HCT116 (cell line): Measurements from ENCODE around the gene ARHGAP8. TPM values are rescaled to one million over a fixed set of nuclear protein-coding genes. Genes with fewer than 3 reads are reported as not detected.

ENCODE experiments used
- ATAC-seq: fragments of 200-7000 bp; cut with Tn5 transposase; 2 replicates; pipeline ENCODE4 v1.9.1; 2020; ENCODE audit warnings: mild to moderate bottlenecking, moderate library complexity
- BruUV-seq: library from RNA; stranded (reverse); fragments of 400-500 nt; replicated peaks from 2 replicates; lab custom pipeline; 2021; lab: Mats Ljungman, UMichigan
- CTCF ChIA-PET: fragments of 300-600 bp; sonication (Branson Sonifier 250); formaldehyde crosslinking; loops from one replicate; lab custom pipeline; 2021; ENCODE audit warnings: antibody characterized with exemption; lab: Charles Lee
- POLR2A ChIA-PET: fragments of 300-600, 350-600 bp; sonication (Branson Sonifier 250); formaldehyde crosslinking; loops from one replicate; lab custom pipeline; 2021; ENCODE audit warnings: antibody characterized with exemption; lab: Charles Lee
- RAD21 ChIA-PET, 2 experiments: fragments of 300-600 bp; sonication (Branson Sonifier 250); formaldehyde crosslinking; loops; one replicate each; lab custom pipeline; 2023; ENCODE audit warnings: low total read pairs in 2 of 2; ENCODE audit not compliant: uncharacterized antibody in 2 of 2, unreplicated experiment in 2 of 2, low non-redundant PET in 1 of 2; lab: Charles Lee
- DNase-seq: peaks from one replicate; pipeline ENCODE4 v3.0.0-alpha.2; 2010; ENCODE audit warnings: low read depth, low spot score
- H2AFZ ChIP-seq: fragments of 200-600 bp; shearing (Covaris generic), sonication (generic); 2 replicates; pipeline ENCODE4 v1.6.1; 2017; ENCODE audit warnings: low read depth, mixed run types, mixed read lengths, antibody characterized with exemption, low read length; ENCODE audit not compliant: poor library complexity, severe bottlenecking
- H3K27ac ChIP-seq: 2 replicates; pipeline ENCODE4 v1.5.1; 2012; ENCODE audit warnings: low read depth, low read length
- H3K27me3 ChIP-seq: fragments of 200-600 bp; sonication (generic); 2 replicates; pipeline ENCODE4 v1.6.1; 2016; ENCODE audit warnings: mixed run types, low read length, mixed read lengths; ENCODE audit not compliant: insufficient read depth
- H3K36me3 ChIP-seq, 2 experiments: fragments of 200-500 bp in 1 of 2; fragments of 200-600 bp in 1 of 2; sonication (Bioruptor generic) in 1 of 2; sonication (generic) in 1 of 2; 2 replicates each; pipeline versions ENCODE4 v1.5.1 to v1.6.1; 2014 to 2016; ENCODE audit warnings: low read length in 2 of 2, inconsistent platforms in 1 of 2, mixed read lengths in 1 of 2, mixed run types in 1 of 2; ENCODE audit not compliant: insufficient read depth in 2 of 2, control insufficient read depth in 1 of 2
- H3K4me1 ChIP-seq, 2 experiments: fragments of 200-600 bp in 1 of 2; sonication (generic) in 1 of 2; 2 replicates each; pipeline versions ENCODE4 v1.5.1 to v1.6.1; 2012 to 2017; ENCODE audit warnings: low read length in 2 of 2, inconsistent platforms in 1 of 2, mild to moderate bottlenecking in 1 of 2, mixed read lengths in 1 of 2, mixed run types in 1 of 2, moderate library complexity in 1 of 2; ENCODE audit not compliant: insufficient read depth in 2 of 2, control insufficient read depth in 1 of 2
- H3K4me2 ChIP-seq: fragments of 200-600 bp; sonication (generic); 2 replicates; pipeline ENCODE4 v1.6.1; 2017; ENCODE audit warnings: mixed run types, low read length, mixed read lengths
- H3K4me3 ChIP-seq, 2 experiments: fragments of 200-600 bp in 1 of 2; sonication (generic) in 1 of 2; replicated peaks in 1 of 2; 2 replicates each; pipeline ENCODE4 v1.5.1; 2011 to 2016; ENCODE audit warnings: low read length in 2 of 2, control low read depth in 1 of 2, low read depth in 1 of 2, mild to moderate bottlenecking in 1 of 2, mixed read lengths in 1 of 2, mixed run types in 1 of 2
- H3K79me2 ChIP-seq: fragments of 200-600 bp; sonication (generic); 2 replicates; pipeline ENCODE4 v1.6.1; 2017; ENCODE audit warnings: mild to moderate bottlenecking, mixed run types, low read length, moderate library complexity, mixed read lengths; ENCODE audit not compliant: insufficient read depth
- H3K9ac ChIP-seq: fragments of 200-600 bp; sonication (generic); 2 replicates; pipeline ENCODE4 v1.6.1; 2016; ENCODE audit warnings: low read length, mixed read lengths
- H3K9me2 ChIP-seq: fragments of 200-600 bp; sonication (generic), shearing (Covaris generic); 2 replicates; pipeline ENCODE4 v1.6.1; 2017; ENCODE audit warnings: mixed run types, mild to moderate bottlenecking, moderate library complexity; ENCODE audit not compliant: insufficient read depth
- H3K9me3 ChIP-seq, 2 experiments: fragments of 200-500 bp in 1 of 2; fragments of 200-600 bp in 1 of 2; sonication (Bioruptor generic) in 1 of 2; sonication (generic) in 1 of 2; 2 replicates each; pipeline ENCODE4 v1.6.1; 2014 to 2017; ENCODE audit warnings: low read length in 2 of 2, mixed read lengths in 2 of 2, inconsistent platforms in 1 of 2, low read depth in 1 of 2, mild to moderate bottlenecking in 1 of 2, mixed run types in 1 of 2, moderate library complexity in 1 of 2; ENCODE audit not compliant: control insufficient read depth in 1 of 2, insufficient read depth in 1 of 2
- H4K20me1 ChIP-seq: fragments of 200-600 bp; sonication (generic), shearing (Covaris generic); 2 replicates; pipeline ENCODE4 v1.6.1; 2017; ENCODE audit warnings: mixed run types, mild to moderate bottlenecking, moderate library complexity; ENCODE audit not compliant: insufficient read depth
- ATF3 ChIP-seq: IDR thresholded peaks from 2 replicates; pipeline ENCODE4 v1.6.1; 2012
- CBX3 ChIP-seq: IDR thresholded peaks from 2 replicates; pipeline ENCODE4 v1.6.1; 2012; ENCODE audit warnings: low read depth
- CEBPB ChIP-seq: IDR thresholded peaks from 2 replicates; pipeline ENCODE4 v1.6.1; 2012; ENCODE audit warnings: low read depth
- CTCF ChIP-seq, 3 experiments: fragments of 200-600 bp in 1 of 3; sonication (generic) in 1 of 3; IDR thresholded peaks in 2 of 3; conservative IDR thresholded peaks in 1 of 3; 2 replicates each; pipeline ENCODE4 v1.5.1; 2012 to 2017; ENCODE audit warnings: low read depth in 2 of 3, low read length in 2 of 3, antibody characterized with exemption in 1 of 3, borderline replicate concordance in 1 of 3, control low read depth in 1 of 3, mild to moderate bottlenecking in 1 of 3, mixed read lengths in 1 of 3, mixed run types in 1 of 3, moderate library complexity in 1 of 3; ENCODE audit not compliant: insufficient read depth in 1 of 3
- EGR1 ChIP-seq: IDR thresholded peaks from 2 replicates; pipeline ENCODE4 v1.6.1; 2012; ENCODE audit warnings: low read depth
- ELF1 ChIP-seq: IDR thresholded peaks from 2 replicates; pipeline ENCODE4 v1.6.1; 2012; ENCODE audit warnings: low read depth, borderline replicate concordance
- EZH2phosphoT487 ChIP-seq: fragments of 200-600 bp; IDR thresholded peaks from 2 replicates; pipeline ENCODE4 v1.6.1; 2018; ENCODE audit warnings: antibody characterized with exemption, borderline replicate concordance
- FOSL1 ChIP-seq: IDR thresholded peaks from 2 replicates; pipeline ENCODE4 v1.6.1; 2012; ENCODE audit warnings: low read depth
- JUND ChIP-seq: IDR thresholded peaks from 2 replicates; pipeline ENCODE4 v1.6.1; 2012
- MAX ChIP-seq: IDR thresholded peaks from 2 replicates; pipeline ENCODE4 v1.6.1; 2012
- POLR2AphosphoS5 ChIP-seq: IDR thresholded peaks from 2 replicates; pipeline ENCODE4 v1.6.1; 2011; ENCODE audit warnings: mild to moderate bottlenecking, low read depth, low read length, moderate library complexity
- REST ChIP-seq: IDR thresholded peaks from 2 replicates; pipeline ENCODE4 v1.6.1; 2012; ENCODE audit warnings: low read depth
- SIN3A ChIP-seq: IDR thresholded peaks from 2 replicates; pipeline ENCODE4 v1.6.1; 2012; ENCODE audit warnings: low read depth
- SRF ChIP-seq: IDR thresholded peaks from 2 replicates; pipeline ENCODE4 v1.6.1; 2012; ENCODE audit warnings: low read depth
- TCF7L2 ChIP-seq: IDR thresholded peaks from 2 replicates; pipeline ENCODE4 v1.7.0; 2011; ENCODE audit warnings: borderline replicate concordance, inconsistent platforms; ENCODE audit not compliant: insufficient read depth, insufficient read length; ENCODE audit errors: extremely low read depth
- YY1 ChIP-seq: IDR thresholded peaks from 2 replicates; pipeline ENCODE4 v1.6.1; 2011; ENCODE audit warnings: low read length, low read depth, moderate library complexity, mild to moderate bottlenecking; ENCODE audit not compliant: insufficient replicate concordance; ENCODE audit errors: extremely low read depth
- ZFX ChIP-seq: fragments of 450-650 bp; IDR thresholded peaks from 2 replicates; pipeline ENCODE4 v1.6.1; 2017
- ZNF274 ChIP-seq: fragments of 200-500 bp; sonication (Bioruptor generic); IDR thresholded peaks from 2 replicates; pipeline ENCODE4 v1.6.1; 2014; ENCODE audit warnings: mild to moderate bottlenecking, low read depth, low read length, inconsistent platforms
- intact Hi-C: fragments of 100-400 bp; cut with micrococcal nuclease; formaldehyde crosslinking; loops from 2 replicates; pipeline ENCODE4 v1.10.0; 2022
- total RNA-seq: library from RNA; stranded (reverse); gene quantifications from one replicate; pipeline ENCODE4 v1.2.1, GENCODE V29; 2021; ENCODE audit not compliant: unreplicated experiment

Gene ARHGAP8
- total RNA-seq, 1 experiment from 2014 or later: 67.5 TPM

GRCh38 chr22:44879301-44879680, 126.9 kb downstream of the ARHGAP8 start:
- Histone ChIP-seq H3K4me1 (no peaks in the 10 kb centered on the region), H3K79me2 (no peaks in the 10 kb centered on the region), H3K4me2 (no peak overlapping the region), H3K9me3 (no peaks in the 10 kb centered on the region), H2AFZ (no peak overlapping the region), H3K36me3 (no peaks in the 10 kb centered on the region), H3K27me3 (no peaks in the 10 kb centered on the region), H4K20me1 (no peaks in the 10 kb centered on the region), H3K9ac (no peak overlapping the region), H3K9me2 (no peaks in the 10 kb centered on the region), H3K4me3 (no peak overlapping the region), H3K27ac (no peak overlapping the region)
- ChIA-PET CTCF (no interaction called here), POLR2A (no interaction called here), RAD21 (no interaction called here)
- no peak for ATAC-seq
- no peak for TF ChIP-seq SIN3A
- TF ChIP-seq CTCF (IDR thresholded peaks at IDR 0.05 in 2 of 3, conservative IDR thresholded peaks at IDR 0.05 in 1 of 3; ENCODE audit: borderline replicate concordance in 1 of 3, insufficient read depth in 1 of 3, low read depth in 2 of 3, low read length in 2 of 3): no peak
- TF ChIP-seq ELF1: no peak
- no peak for TF ChIP-seq ATF3
- TF ChIP-seq TCF7L2: no peak
- no peak for TF ChIP-seq YY1
- no peak for TF ChIP-seq JUND
- TF ChIP-seq FOSL1: no peak
- no peak for TF ChIP-seq CBX3
- TF ChIP-seq REST: no peak
- TF ChIP-seq CEBPB: no peak
- TF ChIP-seq POLR2AphosphoS5: no peak
- no peak for TF ChIP-seq EGR1
- no peak for TF ChIP-seq MAX
- no peak for TF ChIP-seq ZNF274
- no peak for TF ChIP-seq ZFX
- no peak for TF ChIP-seq EZH2phosphoT487
- TF ChIP-seq SRF: no peak
- no TSS peak for BruUV-seq
- intact Hi-C loops: no loop called here
- DNase-seq: no peak
